Glomerular visceral epithelial cell (primary cell): ENCODE results near the gene TCAIM.
"Not testable (repeated sequence)": the region's sequence is repeated elsewhere in the genome, so short reads cannot be mapped to it uniquely, and the experiment has no call there.

ENCODE experiments used
- DNase-seq: peaks from one replicate; pipeline ENCODE4 v3.0.0-alpha.2; 2016; ENCODE audit errors: extremely low spot score

TCAIM gene

GRCh38 chr3:44415421-44415820 is 76.9 kb downstream of the TCAIM start:
- DNase-seq, result no peak

- DNase-seq, result no peak
These were observed 77.8 kb downstream of the TCAIM start for GRCh38 chr3:44416031-44417030.

GRCh38 chr3:44418118-44418517 is 79.6 kb downstream of the TCAIM start:
- not testable (repeated sequence) for DNase-seq

GRCh38 chr3:44418549-44418948 is 80.0 kb downstream of the TCAIM start:
- DNase-seq, result no peak

- DNase-seq, result no peak
These were observed 80.8 kb downstream of the TCAIM start for GRCh38 chr3:44419116-44419922.

- no peak for DNase-seq
These were observed 81.5 kb downstream of the TCAIM start for GRCh38 chr3:44419923-44420650.

- no peak for DNase-seq
These were observed 82.1 kb downstream of the TCAIM start for GRCh38 chr3:44420676-44421075.

- DNase-seq, result no peak
These were observed 82.7 kb downstream of the TCAIM start for GRCh38 chr3:44421280-44421679.

GRCh38 chr3:44424758-44425157 is 86.2 kb downstream of the TCAIM start:
- no peak for DNase-seq

GRCh38 chr3:44427683-44428082 is 89.1 kb downstream of the TCAIM start:
- DNase-seq, result no peak

- DNase-seq, result no peak
These were observed 90.3 kb downstream of the TCAIM start for GRCh38 chr3:44428910-44429309.

- DNase-seq, result no peak
These were observed 90.9 kb downstream of the TCAIM start for GRCh38 chr3:44429459-44429858.

- DNase-seq, result no peak
These were observed 91.9 kb downstream of the TCAIM start for GRCh38 chr3:44430466-44430865.

- DNase-seq, result no peak
These were observed 96.4 kb downstream of the TCAIM start for GRCh38 chr3:44434834-44435510.

GRCh38 chr3:44436181-44436580 is 97.6 kb downstream of the TCAIM start:
- no peak for DNase-seq

GRCh38 chr3:44437800-44438199 is 99.2 kb downstream of the TCAIM start:
- DNase-seq, result no peak

- DNase-seq, result no peak
These were observed 101.1 kb downstream of the TCAIM start for GRCh38 chr3:44439499-44440295.

- DNase-seq, result no peak
These were observed 104.2 kb downstream of the TCAIM start for GRCh38 chr3:44442596-44443309.

GRCh38 chr3:44444437-44444836 is 105.9 kb downstream of the TCAIM start:
- DNase-seq, result no peak
